K562 (cell line): ENCODE data around the gene FBN3. TPM values are rescaled to one million over a fixed set of nuclear protein-coding genes. Genes with fewer than 3 reads are reported as not detected.
A peak's percentile ranks its signal among the peaks of the same experiment; 100 is the strongest.

Source experiments
- BRF1 ChIP-seq: IDR thresholded peaks from 3 replicates; pipeline ENCODE4 v1.6.1; 2011; ENCODE audit warnings: borderline replicate concordance, mild to moderate bottlenecking; ENCODE audit not compliant: insufficient read length; ENCODE audit errors: extremely low read depth
- EP300 ChIP-seq: IDR thresholded peaks from 2 replicates; pipeline ENCODE4 v1.6.1; 2012; ENCODE audit warnings: low read length, improper control_type of control experiment
- FOXO4 ChIP-seq: fragments of 450-650 bp; formaldehyde crosslinking; IDR thresholded peaks from 2 replicates; pipeline ENCODE4 v1.4.0; 2020; ENCODE audit warnings: mild to moderate bottlenecking, moderate library complexity
- GABPA ChIP-seq: fragments of 200-800 bp; sonication (Bioruptor generic); conservative IDR thresholded peaks from 2 replicates; pipeline ENCODE4 v1.6.1; 2016; ENCODE audit warnings: low read depth, missing genetic modification characterization, missing compliant biosample characterization
- HDAC1 ChIP-seq, 2 experiments: fragments of 450-650 bp; IDR thresholded peaks; 2 replicates each; pipeline ENCODE4 v1.6.1; 2016 to 2017; ENCODE audit warnings: inconsistent platforms in 1 of 2, mild to moderate bottlenecking in 1 of 2, moderate library complexity in 1 of 2
- HDAC2 ChIP-seq: fragments of 450-650 bp; IDR thresholded peaks from 2 replicates; pipeline ENCODE4 v1.6.1; 2016; ENCODE audit warnings: mild to moderate bottlenecking
- NFRKB ChIP-seq: fragments of 450-650 bp; IDR thresholded peaks from 2 replicates; pipeline ENCODE4 v1.6.1; 2016; ENCODE audit warnings: low read depth
- NFYB ChIP-seq: IDR thresholded peaks from 2 replicates; pipeline ENCODE4 v1.6.1; 2011; ENCODE audit warnings: mild to moderate bottlenecking, moderate library complexity; ENCODE audit not compliant: insufficient read length; ENCODE audit errors: extremely low read depth
- NONO ChIP-seq, 2 experiments: fragments of 200-400 bp in 1 of 2; fragments of 450-650 bp in 1 of 2; formaldehyde crosslinking in 1 of 2; IDR thresholded peaks; 2 replicates each; pipeline ENCODE4 v1.6.1; 2017; ENCODE audit warnings: low read depth in 2 of 2, mild to moderate bottlenecking in 2 of 2, moderate library complexity in 2 of 2, low read length in 1 of 2
- PKNOX1 ChIP-seq: fragments of 450-650 bp; IDR thresholded peaks from 2 replicates; pipeline ENCODE4 v1.6.1; 2016
- POLR2B ChIP-seq: fragments of 450-650 bp; IDR thresholded peaks from 2 replicates; pipeline ENCODE4 v1.6.1; 2018; ENCODE audit warnings: low read depth; ENCODE audit not compliant: partially characterized antibody
- RBM22 ChIP-seq: fragments of 200-400 bp; formaldehyde crosslinking; IDR thresholded peaks from 2 replicates; pipeline ENCODE4 v1.6.1; 2018; ENCODE audit warnings: low read length, low read depth; ENCODE audit not compliant: poor library complexity, severe bottlenecking
- SMAD1 ChIP-seq: fragments of 150-350 bp; IDR thresholded peaks from 2 replicates; pipeline ENCODE4 v1.6.1; 2014; ENCODE audit warnings: low read length, low read depth; ENCODE audit not compliant: partially characterized antibody
- SUPT5H ChIP-seq: fragments of 450-650 bp; IDR thresholded peaks from 2 replicates; pipeline ENCODE4 v1.6.1; 2016
- TAL1 ChIP-seq: fragments of 450-650 bp; IDR thresholded peaks from 2 replicates; pipeline ENCODE4 v1.6.1; 2016; ENCODE audit warnings: mild to moderate bottlenecking
- TBP ChIP-seq: optimal IDR thresholded peaks from 2 replicates; pipeline ENCODE3; 2011; ENCODE audit warnings: low read depth, low read length, improper control_type of control experiment
- THAP7 ChIP-seq: fragments of 250-450 bp; sonication (Bioruptor Pico); IDR thresholded peaks from 2 replicates; pipeline ENCODE4 v1.5.0; 2021
- ZBED1 ChIP-seq: IDR thresholded peaks from 2 replicates; pipeline ENCODE4 v1.6.1; 2014
- ZEB2 ChIP-seq: fragments of 450-650 bp; IDR thresholded peaks from 2 replicates; pipeline ENCODE4 v1.6.1; 2016
- ZNF592 ChIP-seq: fragments of 450-650 bp; IDR thresholded peaks from 2 replicates; pipeline ENCODE4 v1.6.1; 2017; ENCODE audit warnings: antibody characterized with exemption, mild to moderate bottlenecking
- ZNF668 ChIP-seq: fragments of 250-450 bp; sonication (Bioruptor Pico); IDR thresholded peaks from 2 replicates; pipeline ENCODE4 v1.8.0; 2022; ENCODE audit warnings: mild to moderate bottlenecking, inconsistent platforms
- ZSCAN32 ChIP-seq: fragments of 450-650 bp; formaldehyde crosslinking; IDR thresholded peaks from 2 replicates; pipeline ENCODE4 v1.4.0; 2020; ENCODE audit warnings: mild to moderate bottlenecking, moderate library complexity
- polyA plus RNA-seq, 8 experiments: library from polyadenylated mRNA; depleted of rRNA in 4 of 8; stranded (reverse) in 5 of 8; unstranded in 3 of 8; fragments of >200 nt; fragmentation: Nextera tagmentation in 2 of 8; fragmentation: Illumina TruSeq in 1 of 8; extraction: Ambion mirVana in 2 of 8; extraction: Trizol in 1 of 8; gene quantifications; 2 replicates each; pipeline versions ENCODE4 v1.2.1 to v1.2.3, GENCODE V29; 2011 to 2014; ENCODE audit warnings: inconsistent platforms in 1 of 8, missing spikeins in 1 of 8
- total RNA-seq, 7 experiments: library from RNA; depleted of rRNA in 6 of 7; stranded (reverse); fragments of >200 nt in 6 of 7; fragmentation: Illumina TruSeq in 2 of 7; extraction: Trizol in 2 of 7; gene quantifications; 2 replicates each; pipeline versions ENCODE4 v1.2.1 to v1.2.3, GENCODE V29; 2011 to 2021; ENCODE audit warnings: low replicate concordance in 1 of 7

Gene FBN3
- total and polyA plus RNA-seq, 9 of the 15 experiments (the other 6 are each of a cell fraction or from before 2014, with no cell fraction given) = under 0.01 to 0.29 (median 0.01) TPM; not detected in 4

GRCh38 chr19:8161135-8161646 lies 11.8 kb upstream of the FBN3 start (continued):
- 0 out of 4 replicates have a peak, but pooled peaks of 1 of the 2 experiments have one; percentile 11 for TF ChIP-seq HDAC1 (IDR thresholded peaks at IDR 0.05)
- TF ChIP-seq ZSCAN32 (CRISPR knock-in tag) = no peak
- no peak for TF ChIP-seq FOXO4 (CRISPR knock-in tag)
- peak; percentile 96 for TF ChIP-seq POLR2B
- TF ChIP-seq NFYB = peak; percentile 64
- peak; percentile 65; the same call in 1 of the 2 replicates for TF ChIP-seq ZNF668 (CRISPR knock-in tag)
- no peak for TF ChIP-seq NONO (IDR thresholded peaks at IDR 0.05; ENCODE audit: low read depth in 2 of 2, low read length in 1 of 2)
- 0 out of 2 replicates have a peak, but pooled peaks have one; percentile 76 for TF ChIP-seq ZEB2
- TF ChIP-seq PKNOX1 = peak; percentile 95
- peak; percentile 42 for TF ChIP-seq SMAD1
- TF ChIP-seq RBM22 = no peak
- no peak for TF ChIP-seq TAL1
- no peak for TF ChIP-seq THAP7
- TF ChIP-seq ZBED1 = no peak
- TF ChIP-seq EP300 = 0 out of 2 replicates have a peak, but pooled peaks have one; percentile 17
- peak; percentile 70 for TF ChIP-seq NFRKB
- TF ChIP-seq TBP = peak; percentile 84
- TF ChIP-seq GABPA (tag) = no peak
- peak; percentile 94 for TF ChIP-seq SUPT5H
- no peak for TF ChIP-seq HDAC2
- no peak for TF ChIP-seq BRF1
- peak; percentile 88 for TF ChIP-seq ZNF592
